Upper lobe of left lung (tissue), 4 donors: Measurements from ENCODE around the gene TMEM223.

Experiments used
- CTCF ChIP-seq, 6 experiments: fragments of 450-650 bp in 4 of 6; fragments of 200-600 bp in 2 of 6; sonication (generic) in 2 of 6; IDR thresholded peaks; one replicate each; pipeline ENCODE4 v1.5.1; 2016 to 2019; ENCODE audit warnings: antibody characterized with exemption in 6 of 6
- POLR2A ChIP-seq, 4 donors: fragments of 450-650 bp; IDR thresholded peaks; one replicate each; pipeline ENCODE4 v1.5.1; 2016 to 2017; ENCODE audit warnings: antibody characterized with exemption in 4 of 4, mild to moderate bottlenecking in 2 of 4

DNA sequence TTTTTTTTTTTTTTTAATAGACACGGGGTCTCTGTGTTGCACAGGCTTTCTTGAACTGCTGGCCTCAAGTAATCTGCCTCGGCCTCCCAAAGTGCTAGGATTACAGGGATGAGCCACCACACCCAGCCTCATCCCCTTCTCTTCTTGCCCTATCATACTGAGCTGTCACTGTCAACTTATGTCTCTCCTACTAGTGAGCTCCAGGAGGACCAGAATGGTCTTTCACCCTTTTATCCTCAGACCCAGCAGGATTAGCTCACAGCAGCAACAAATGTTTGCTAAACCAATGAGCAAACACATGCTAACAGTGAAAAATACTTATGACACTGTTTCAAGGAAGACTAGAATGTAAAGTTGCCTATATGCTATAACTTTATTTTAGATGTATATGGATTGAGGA is 19.9 kb upstream of the TMEM223 start:
- TF ChIP-seq CTCF (IDR thresholded peaks at IDR 0.05) = no peak
- TF ChIP-seq POLR2A (IDR thresholded peaks at IDR 0.05) = no peak
